Activated CD8-positive, alpha-beta memory T cell treated with anti-CD3 and anti-CD28 coated beads for 4 hours (primary cell): Measurements from ENCODE around the gene UPK2.
A peak's percentile ranks its signal among the peaks of the same experiment; 100 is the strongest.

Experiments used
- DNase-seq, 2 donors: peaks; one replicate each; pipeline ENCODE4 v3.0.0-alpha.2; 2020; ENCODE audit warnings: low read depth in 2 of 2

Gene UPK2

DNA sequence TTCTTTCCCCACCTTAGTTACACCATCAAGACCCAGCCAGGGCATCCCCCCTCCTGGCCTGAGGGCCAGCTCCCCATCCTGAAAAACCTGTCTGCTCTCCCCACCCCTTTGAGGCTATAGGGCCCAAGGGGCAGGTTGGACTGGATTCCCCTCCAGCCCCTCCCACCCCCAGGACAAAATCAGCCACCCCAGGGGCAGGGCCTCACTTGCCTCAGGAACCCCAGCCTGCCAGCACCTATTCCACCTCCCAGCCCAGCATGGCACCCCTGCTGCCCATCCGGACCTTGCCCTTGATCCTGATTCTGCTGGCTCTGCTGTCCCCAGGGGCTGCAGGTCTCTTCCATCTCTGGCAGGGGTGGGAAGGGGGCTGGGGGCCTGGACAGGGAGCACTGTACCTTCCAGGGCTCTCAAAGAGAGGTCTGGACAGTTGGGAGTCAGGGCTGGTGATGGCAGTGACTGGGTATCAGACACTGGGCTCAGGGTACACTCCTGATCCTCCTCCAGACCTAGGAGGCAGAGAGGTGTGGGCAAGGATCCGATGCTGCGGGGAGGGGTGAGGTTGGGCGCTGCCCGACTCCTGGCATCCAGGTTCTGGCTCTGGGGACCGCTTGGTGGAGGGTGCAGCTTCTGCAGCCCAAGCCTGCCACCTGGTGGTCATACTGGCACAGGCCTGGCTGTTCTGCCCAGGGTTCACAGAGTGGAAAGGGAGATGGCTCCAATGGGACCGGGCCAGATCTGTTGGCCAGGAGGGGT, at the start of gene UPK2:
Gene UPK2 (plus strand): TSS at position 205 of the 753 bp plus-strand sequence. CDS start 53 bp downstream, at position 258.
- DNase-seq = peak; percentile 76 to 78

DNA sequence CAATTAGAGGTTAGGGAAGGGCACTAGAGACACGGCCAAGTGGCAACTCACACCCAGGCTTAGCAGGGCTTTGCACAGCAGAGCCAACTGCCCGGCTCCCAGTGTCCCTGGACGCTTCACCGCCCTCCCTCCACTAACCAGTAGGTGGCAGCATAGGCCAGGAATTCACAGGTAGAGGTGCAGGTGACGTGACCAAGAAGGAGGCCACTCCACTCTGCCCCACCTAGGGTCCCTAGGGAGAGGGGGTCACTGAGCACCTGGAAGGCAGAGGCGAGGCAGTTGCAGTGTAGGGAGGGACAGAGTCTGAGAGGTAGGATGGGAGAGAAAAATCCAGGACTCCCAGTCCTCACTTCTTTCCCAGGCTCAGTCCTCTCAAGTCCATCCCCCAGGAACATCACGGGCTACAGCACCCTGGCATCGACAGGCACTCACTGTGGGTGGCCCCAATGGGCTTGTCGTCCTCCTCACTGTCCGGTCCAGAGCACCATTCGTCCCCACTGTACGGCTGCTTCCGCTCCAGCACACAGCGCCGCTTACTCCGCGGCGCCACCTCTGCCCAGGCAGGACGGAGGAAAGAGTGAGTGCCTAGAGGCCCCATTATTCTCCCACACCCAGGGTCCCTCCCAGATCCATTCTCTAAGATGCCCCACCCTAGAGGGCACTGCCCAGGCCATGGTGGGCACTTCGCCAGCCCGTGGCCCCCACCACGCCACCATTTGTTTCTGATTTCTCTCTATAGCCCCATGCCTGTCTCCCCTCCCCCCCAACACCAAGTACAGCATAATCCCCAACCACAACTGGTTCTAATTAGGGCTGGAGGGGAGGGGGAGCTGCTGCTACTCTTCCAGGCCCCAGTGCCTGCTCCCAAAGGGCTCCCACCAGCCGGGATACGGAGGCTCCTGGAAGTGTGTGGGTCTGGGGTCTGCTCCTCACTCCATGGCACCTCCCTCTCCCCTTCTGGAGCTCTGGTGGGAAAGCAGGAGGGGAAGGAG, 48.8 kb upstream of the UPK2 start:
- peak; percentile 71 to 76 for DNase-seq

DNA sequence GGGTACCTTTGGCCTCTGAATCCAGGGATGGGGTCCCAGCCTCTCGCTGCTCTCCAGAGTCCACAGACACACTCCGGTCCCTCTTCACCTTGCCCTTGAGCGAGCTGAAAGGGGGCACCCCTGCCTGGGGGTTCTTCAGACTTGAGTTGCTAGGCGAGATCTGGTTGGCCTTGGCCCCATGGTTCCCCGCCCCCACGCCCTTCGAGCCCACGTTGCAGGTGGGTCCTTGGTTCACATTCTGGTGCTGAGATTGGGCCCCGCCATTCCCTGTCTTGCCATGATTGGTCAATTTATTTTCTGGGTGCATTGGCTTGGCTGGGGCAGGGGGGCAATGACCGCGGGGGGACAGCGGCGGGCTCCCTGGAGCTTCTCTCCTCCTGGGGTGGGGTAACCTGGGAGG, 47.8 kb upstream of the UPK2 start:
- DNase-seq = no peak

DNA sequence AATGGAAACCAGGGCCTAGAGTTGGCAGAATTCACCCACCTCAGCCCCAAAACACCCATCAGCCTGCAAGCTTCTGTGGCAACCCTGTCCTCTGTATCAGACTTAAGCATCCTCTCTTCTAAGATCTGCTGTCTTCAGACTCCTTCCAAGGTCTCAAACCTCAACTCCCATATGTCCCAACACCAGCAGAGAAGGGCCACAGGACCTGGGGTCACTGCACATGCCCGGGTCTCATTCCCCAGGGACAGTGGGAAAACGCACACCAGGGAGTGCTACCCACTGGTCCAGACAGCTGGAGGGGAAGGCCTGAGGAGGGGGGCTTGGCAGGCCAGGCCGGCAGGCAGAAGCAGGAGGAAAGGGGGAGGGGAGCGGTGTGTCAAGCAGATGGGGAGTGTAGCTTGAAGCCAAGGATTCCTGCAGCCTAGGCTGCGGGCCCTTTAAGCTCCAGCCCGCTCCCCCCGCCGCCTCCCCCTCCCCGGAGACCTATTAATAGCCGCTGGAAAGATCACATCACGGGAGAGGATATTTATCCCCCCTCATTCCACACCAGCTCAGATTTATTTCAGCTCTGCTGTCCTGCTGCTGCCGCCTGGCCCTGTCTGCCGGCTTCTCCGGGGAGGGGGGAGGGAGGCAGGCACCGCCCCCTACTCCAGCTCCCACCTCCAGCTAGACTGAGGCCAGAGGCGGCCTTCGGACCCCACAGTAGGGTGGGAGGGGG, 47.0 kb upstream of the UPK2 start:
- no peak for DNase-seq

DNA sequence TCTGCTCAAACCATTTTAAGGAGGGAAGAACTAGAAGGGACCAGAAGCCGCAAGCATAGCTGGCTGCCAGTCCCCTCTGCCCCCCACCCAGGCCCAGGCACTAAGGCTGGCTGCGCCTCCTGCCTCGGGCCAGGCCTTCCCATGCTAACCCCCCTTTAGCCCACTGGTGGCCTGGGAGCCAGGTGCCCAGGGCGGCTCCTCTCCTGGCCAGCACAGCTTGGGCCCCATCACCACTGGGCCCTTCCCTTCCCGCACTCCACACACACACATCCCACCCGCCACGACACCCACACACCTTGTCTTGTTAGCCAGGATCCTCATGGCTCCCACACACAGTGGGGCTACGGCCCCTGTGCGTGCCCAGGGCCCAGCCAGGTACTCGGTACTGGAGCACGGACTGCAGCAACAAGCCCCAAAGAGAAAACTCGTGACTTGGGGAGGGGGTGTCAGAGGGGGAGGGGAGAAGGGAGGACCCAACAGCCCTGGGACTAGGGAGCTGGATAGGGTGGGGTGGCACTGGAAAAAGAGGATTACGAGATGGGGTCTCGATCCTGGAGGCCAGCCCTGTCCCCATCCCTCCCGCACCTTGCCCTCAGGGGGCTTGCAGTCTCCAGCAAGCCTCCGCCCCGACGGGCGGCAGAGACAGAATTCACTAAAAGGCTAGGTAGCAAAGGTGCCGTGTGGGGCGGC, 46.3 kb upstream of the UPK2 start:
- no peak for DNase-seq

DNA sequence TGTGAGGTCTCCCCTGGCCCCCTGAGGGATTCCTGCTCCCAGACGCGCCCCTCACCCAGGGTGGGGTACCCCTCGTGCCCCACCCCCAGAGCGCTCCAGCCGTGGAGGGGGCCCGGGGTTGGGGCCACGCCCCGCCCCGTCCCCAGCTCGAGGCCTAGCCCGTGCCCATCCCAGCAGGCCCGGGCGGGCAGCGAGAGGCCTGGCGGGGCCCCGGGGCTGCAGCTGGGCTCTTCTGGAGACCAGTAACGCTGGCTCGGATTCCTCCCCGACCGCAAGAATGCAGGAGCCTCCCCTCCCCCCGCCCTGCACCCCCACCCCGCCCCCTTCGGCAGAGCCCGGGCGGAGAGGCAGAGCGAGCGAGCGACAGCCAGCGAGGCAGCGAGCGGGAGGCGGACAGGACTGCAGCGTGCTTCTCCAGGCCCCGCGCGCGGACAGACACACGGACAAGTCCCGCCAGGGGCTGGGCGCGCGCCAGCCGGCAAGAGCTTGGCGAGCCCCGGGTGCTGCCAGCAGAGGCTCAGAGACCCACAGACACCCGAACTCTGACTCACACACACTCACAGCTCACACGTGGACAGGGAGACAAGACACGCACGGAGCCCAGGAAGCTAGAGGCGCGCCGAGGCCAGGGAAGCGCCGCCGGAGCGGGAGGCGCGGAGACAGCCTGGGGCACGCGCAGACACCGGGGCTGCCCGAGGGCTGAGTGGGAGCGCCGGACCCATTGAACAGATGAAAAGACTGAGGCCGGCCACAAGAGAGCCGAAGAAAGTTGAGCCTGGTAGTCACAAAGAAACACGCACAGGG, 45.6 kb upstream of the UPK2 start:
- DNase-seq = no peak

DNA sequence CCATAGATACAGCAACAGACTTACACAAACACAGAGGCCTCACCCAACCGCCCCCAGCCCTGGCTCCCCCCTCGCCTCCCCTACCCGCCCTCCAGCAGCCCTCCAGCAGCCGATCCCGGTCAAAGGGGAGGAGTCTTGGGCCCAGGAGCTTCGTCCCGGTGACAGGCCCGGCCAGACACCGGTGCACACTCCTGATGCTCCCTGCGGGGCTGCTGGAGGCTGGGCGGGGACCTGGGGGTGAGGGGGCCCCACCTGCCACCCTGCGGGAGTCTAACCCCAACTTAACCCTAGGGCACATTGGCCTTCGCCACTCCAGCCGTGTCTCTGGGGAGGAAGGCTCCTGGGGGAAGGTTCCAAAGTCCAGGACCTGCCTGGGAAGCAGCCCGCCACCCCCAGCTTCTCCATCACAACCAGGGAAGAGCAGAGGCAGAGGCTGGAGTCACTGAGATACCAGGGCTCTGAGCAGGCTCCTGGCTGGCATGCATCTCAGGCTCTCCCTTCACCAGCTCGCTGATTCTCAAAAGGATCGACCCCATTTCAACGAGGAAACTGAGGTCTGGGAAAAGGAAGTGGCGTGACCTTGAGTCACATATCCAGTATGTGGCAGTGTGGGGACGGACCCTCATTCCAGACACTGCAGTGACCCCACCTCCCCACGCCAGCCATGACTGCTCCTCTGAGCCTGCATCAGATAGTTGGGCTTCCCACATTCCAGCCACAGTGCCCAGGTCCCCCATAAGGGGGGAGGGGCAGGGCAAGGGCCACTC, 44.8 kb upstream of the UPK2 start:
- no peak for DNase-seq

DNA sequence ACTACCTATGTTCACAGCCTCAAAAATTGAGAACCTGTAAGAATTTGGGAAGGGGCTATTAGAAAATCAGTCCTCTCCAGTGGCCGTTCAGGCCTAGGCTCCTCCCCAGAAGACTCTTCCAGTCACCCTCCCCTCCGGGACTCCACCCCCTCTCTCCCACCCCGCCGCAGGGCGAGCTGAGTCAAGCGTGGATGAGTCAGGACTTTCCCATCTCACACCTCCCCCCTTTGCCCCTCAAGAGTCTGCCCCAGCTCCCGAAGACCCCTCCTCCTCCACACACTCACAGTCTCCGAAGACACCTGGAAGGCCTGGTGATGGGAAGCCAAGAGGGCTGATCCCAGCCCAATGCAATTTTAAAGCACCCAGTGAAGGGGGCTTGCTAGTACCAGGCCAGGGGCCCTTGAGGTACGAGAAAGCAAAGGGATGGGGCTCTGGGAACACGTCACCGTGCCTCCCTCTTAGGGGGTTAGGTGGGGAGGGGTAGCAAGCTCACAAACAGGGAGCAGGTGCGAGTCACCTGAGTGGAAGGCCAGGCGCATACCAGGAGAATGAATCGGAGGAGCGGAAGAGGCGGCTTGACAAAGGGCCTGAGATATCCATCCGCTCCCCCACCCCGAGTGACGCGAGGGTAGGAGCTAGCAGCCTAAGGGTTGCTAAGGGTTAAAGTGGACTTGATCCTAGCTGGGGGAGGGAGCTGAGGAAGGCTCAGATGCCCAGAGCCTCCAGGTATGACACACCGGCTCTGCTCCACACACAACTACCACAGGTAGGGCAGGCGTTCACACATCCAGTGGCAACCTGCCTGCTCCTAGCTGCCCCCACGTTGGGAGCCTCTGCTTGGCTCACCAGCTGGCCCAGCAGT, 44.0 kb upstream of the UPK2 start:
- peak; percentile 70 to 75 for DNase-seq

DNA sequence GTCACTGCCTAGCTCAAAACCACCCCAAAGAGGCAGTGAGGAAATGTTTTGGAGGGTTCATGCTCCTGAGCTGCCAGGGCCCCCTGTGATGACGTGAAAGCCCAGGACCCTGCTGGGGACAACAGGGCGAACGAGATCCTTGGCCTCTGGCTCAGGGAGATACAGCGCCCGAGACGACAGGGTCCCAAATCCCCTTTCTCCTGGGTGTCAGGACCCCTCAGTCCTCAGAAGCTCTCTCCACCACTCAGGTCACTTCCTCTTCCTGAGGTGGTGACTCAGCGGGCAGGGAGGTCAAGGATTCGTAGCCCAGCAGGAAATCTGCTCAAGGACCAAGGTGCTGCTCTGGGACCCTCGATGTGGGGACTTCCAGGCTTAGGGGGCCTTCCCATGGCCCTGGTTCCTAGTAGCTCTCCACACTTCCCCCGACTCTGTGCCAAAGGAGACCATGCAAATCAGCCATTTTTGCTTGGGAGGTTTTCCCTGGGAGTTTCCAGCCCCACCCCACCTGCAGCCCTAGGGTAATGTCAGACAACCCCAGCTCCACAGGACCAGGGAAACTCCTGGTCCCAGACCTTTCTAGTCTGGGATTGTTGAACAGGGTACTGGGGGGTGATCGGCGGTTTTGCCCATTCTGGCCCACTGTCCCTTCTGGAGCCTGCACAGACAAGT, 43.2 kb upstream of the UPK2 start:
- DNase-seq = no peak

DNA sequence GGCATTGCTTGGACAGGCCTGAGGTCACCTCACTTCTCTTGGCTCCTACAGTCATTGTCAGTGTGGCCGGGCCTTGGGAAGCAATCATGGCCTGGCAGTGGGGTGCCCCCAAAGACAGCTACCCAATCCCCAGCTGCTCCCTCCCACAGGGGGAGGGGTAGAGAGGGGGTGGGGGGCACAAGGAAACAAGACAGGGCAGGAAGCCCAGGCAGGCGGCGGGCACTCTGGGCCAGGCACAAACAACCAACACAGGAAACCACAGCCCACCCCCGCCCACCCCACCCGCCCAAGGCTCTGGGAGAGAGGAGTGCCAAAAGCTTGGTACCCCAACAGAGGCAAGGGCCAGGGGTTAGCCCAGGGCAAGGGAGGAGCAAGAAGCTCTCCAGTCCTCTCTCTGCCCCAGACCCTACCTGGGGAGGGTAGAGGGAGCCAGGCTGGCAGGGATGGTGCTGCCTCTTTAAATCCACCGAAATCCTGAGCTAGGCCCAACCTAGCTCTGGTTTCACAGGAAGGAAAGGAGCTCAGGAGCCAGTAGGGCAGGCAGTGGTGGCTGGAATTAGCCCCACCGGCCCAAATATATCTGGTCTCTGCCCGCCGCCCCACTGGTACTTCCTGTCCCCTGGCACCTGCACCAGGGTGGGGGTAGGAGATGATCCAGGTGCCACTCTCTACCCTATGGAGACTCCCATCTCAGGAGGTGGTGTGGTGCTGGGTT, 42.5 kb upstream of the UPK2 start:
- no peak for DNase-seq

DNA sequence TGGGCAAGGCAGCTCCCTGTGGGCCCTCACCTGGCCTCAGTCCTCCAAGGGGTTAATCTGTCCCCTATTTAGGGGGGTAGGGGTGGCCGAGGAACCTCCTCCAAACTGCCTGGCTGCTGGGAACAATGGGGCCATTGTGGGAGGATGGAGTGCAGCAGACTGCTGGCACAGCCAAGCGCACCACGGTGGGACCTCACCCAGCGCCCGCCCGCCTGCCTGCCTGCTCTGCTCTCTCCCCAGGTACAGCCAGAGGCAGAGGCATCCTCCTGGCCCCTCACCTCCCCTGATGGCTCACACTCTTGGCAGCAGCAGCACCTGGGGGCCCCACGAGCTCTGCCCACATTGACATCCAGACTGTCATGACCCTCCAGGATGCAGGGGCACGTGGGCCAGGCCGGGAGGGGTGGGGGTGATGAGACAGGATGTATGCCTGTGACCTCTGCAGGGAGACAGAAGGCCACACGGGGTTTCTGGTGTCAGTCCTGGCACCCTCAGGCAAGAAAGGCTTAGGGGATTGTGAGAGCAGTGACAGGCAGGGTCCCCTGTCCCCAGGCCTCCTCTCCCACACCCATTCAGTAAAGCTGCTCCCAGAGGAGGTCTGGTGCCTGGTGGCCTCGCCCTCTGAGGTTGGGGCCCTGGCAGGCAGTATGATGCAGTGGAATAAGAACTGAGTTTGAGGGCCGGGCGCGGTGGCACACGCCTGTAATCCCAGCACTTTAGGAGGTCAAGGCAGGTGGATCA, 41.8 kb upstream of the UPK2 start:
- DNase-seq = no peak

DNA sequence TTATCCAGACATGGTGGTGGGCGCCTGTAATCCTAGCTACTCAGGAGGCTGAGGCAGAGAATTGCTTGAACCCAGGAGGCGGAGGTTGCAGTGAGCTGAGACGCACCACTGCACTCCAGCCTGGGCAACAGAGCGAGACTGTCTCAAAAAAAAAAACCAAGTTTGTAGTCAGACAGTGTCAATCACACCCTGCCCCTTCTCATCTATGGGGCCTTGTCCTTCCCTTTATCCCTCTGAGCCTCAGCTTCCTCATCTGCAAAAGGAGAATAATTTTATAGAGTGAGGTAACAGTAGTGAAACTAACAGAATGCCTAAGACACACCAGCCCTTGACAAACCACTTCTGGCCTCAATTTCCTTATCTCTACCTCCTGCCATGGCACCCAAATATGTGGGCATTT, 41.1 kb upstream of the UPK2 start:
- DNase-seq = no peak

DNA sequence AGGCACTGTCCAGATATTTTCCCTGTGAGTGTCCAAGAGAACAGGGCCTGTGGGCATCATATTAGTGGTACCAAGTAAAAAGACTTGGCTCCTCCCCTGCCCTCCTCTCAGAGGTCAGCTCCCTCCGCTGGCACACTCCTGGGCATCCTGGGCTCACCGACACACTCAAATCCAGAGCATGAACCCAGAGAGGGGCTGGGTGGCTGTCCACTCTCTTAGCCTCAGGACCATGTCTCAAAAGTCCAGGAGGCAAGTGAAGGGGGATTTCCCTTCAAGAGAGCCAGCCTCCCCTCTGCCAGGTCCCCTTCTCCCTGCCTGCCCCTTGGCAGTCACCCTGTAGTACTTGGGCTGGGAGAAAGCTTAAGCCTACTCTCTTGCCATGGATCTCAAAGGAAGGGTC, 40.7 kb upstream of the UPK2 start:
- no peak for DNase-seq

DNA sequence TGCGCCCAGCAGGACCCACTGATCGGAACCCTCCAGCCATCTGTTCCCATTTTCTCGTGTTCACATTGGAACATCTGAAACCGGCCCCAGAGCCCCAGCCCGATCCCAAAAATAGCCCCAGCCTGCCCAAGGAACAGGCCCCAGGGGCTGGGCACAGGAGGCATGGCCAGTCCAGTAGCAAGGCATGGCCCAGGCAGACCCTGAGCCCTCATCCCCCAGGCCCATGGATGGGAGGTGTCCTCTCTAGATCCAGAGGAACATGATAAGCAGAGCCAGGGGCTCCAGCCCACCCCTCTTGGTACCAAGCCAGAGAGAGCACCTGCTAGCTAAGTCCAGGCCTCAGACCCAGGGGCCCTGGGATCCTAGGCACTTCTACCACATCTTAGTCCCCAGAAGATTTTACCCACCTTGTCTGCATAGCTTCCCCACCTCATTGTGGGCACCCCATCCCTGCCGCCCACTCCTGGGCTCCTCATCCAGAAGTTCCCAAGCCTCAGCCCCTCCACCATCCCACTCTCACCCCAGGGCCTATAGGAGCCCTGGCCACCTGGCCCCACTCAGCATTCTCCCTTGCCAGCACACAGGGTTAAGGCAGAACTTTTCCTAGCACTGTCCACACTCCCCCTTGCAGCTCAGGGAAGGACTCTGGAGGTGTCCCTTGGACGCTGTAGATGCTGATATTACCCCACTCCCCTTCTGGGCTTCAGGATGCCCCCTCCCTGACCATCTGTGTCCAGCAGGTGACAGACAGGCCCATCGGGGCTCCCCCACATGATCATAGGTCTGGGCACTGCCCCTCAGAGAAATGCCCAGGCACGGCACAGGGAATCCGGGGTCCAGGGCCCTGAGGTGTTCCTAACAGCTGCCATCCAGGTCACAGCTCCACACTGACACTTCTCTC, 39.9 kb upstream of the UPK2 start:
- DNase-seq = no peak

DNA sequence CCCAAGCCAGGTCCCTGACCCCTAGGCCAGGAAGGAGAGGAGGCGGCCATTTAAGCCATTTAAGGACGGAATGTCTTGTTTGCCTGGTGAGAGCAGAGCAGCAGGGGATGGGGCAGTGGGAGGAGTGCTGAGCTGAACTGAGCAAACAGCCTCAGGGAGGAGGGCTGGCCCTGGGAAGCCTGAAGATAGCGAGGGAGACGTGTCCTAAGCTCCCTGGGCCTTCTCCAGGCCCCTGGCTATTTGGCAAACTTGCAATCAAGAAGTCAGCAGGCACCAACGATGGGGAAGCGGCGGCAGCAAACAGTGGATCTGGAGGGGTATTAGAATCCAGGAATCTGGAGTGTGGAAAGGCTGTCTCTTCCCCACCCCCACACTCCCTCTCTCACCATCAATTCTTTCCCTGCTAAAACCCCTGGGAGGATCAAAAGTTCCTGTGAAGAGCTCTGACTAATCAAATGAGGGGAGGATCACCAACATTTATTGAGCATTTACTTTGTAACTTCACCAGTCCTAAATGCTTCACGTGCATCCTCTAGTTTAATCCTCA, 39.2 kb upstream of the UPK2 start:
- no peak for DNase-seq
